GM19193 (cell line): Measurements from ENCODE around the gene NPTXR.
A peak's percentile ranks its signal among the peaks of the same experiment; 100 is the strongest.

ENCODE experiments used
- POLR2A ChIP-seq: IDR thresholded peaks from 4 replicates; pipeline ENCODE4 v1.6.1; 2011; ENCODE audit not compliant: insufficient read depth, insufficient read length; ENCODE audit errors: extremely low read depth

NPTXR gene

GRCh38 chr22:38843657-38844314 is at the start of gene NPTXR:
Gene NPTXR, minus strand, starts transcription at chr22:38844028.
- no peak for TF ChIP-seq POLR2A

- no peak for TF ChIP-seq POLR2A
These were observed 47.4 kb upstream of the NPTXR start for GRCh38 chr22:38891256-38891655.

GRCh38 chr22:38890377-38890776 is 46.5 kb upstream of the NPTXR start:
- TF ChIP-seq POLR2A: no peak

GRCh38 chr22:38886333-38886732 is 42.5 kb upstream of the NPTXR start:
- no peak for TF ChIP-seq POLR2A

- no peak for TF ChIP-seq POLR2A
These were observed 39.3 kb upstream of the NPTXR start for GRCh38 chr22:38882972-38883622.

GRCh38 chr22:38881997-38882879 is 38.4 kb upstream of the NPTXR start:
- TF ChIP-seq POLR2A: no peak

- no peak for TF ChIP-seq POLR2A
These were observed 37.6 kb upstream of the NPTXR start for GRCh38 chr22:38881464-38881871.

GRCh38 chr22:38879961-38880360 is 36.1 kb upstream of the NPTXR start:
- no peak for TF ChIP-seq POLR2A

- TF ChIP-seq POLR2A: no peak
These were observed 35.4 kb upstream of the NPTXR start for GRCh38 chr22:38879108-38879729.

- no peak for TF ChIP-seq POLR2A
These were observed 34.2 kb upstream of the NPTXR start for GRCh38 chr22:38878001-38878400.

GRCh38 chr22:38874529-38875222 is 30.8 kb upstream of the NPTXR start:
- no peak for TF ChIP-seq POLR2A

- peak; percentile 26 for TF ChIP-seq POLR2A
These were observed 29.9 kb upstream of the NPTXR start for GRCh38 chr22:38873469-38874411.

GRCh38 chr22:38872831-38873248 is 29.0 kb upstream of the NPTXR start:
- TF ChIP-seq POLR2A: no peak
